Posterior vena cava (tissue), 2 donors: ENCODE data around the gene TLX3. TPM values are rescaled to one million over a fixed set of nuclear protein-coding genes. Genes with fewer than 3 reads are reported as not detected.
"Not testable (repeated sequence)": the region's sequence is repeated elsewhere in the genome, so short reads cannot be mapped to it uniquely, and the experiment has no call there.

Source experiments
- DNase-seq: peaks from one replicate; pipeline ENCODE4 v3.0.0-alpha.2; 2020; ENCODE audit warnings: low spot score
- intact Hi-C, 2 donors: fragments of 100-400 bp; cut with DNase I; formaldehyde crosslinking; loops; one replicate each; pipeline versions ENCODE4 v1.14.1 to v1.14.2; 2022 to 2023
- long read RNA-seq, 2 donors: library from polyadenylated mRNA; unstranded; transcript quantifications; one replicate each; pipeline ENCODE4 v2.0.0, GENCODE V29; 2020 to 2021
- total RNA-seq, 2 donors: library from RNA; stranded (reverse); fragmentation: NEBNext Ultra II Directional; extraction: Animal tissue kit (Norgen Biotek cat#: 25700); gene quantifications; one replicate each; pipeline ENCODE4 v1.2.1, GENCODE V29; 2021
- donor health status: DM: yes; HTN: yes; CAD: no.
- donor health status: DM: yes; HTN: yes; CAD: no.

TLX3 gene
- not detected for total RNA-seq
- long read RNA-seq, donor 1 = 0 reads
- long read RNA-seq, donor 2 = 0 reads

DNA sequence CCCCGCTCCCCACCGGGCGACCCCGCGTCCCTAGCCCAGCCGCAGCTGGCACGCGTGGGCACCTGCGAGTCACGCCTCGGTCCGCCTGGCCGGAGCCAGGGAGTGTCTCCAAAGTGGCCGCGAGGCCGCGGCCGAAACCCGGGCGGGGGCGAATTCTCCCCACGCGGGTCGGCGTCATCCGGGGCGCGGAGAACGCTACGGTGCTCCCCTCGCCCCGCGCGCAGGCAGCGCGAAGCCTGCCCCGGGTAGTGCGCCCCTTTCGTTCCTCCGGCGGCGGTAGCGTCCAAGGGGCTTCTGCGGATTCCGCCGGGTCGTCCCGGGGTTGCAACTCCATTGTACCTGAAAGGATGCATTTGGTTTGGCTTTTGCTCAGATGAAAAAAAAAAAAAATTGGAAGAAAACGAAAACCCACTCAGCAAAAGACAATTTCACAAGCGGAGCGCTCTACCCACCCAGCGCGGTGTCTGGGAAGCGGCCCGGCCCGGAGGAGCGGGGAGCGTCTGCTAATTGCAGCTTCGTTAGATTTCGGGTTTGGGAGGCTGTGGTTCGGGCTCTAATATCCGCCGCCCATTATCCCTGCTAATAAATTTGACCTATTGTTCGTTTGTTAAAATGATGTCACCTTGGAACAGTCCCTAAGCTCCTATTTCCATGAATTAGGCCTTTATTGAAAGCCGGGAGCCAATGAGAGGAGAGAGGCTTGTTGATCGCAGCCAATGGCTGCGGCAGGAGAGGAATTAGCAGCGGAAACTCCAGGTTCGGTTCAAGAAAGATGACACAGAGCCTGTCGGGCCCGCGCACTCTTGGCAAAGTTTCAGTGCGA lies at the start of gene TLX3:
Gene TLX3, plus strand, starts transcription at position 796 of the 823 bp plus-strand sequence. CDS start 118 bp downstream, outside the sequence.
- intact Hi-C loops = no loop called here
- no peak for DNase-seq

DNA sequence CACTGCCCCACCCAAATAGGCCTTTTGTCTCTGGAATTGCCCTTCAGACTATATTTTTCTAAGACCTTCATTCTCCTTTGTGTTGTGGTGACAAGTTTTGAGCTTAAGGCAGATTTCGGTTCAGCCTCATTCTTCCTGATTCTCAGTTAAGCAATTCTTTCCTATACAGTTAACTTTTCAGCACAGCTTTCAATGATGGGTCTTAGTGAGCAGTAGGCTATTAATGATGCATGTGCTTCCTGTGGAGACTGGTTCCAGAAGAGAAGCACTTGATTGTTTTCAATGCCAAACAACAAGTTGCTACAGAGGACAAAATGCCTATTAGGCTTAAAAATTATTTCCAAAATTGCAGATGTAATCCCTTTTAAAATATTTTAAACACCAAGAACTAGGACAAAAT lies 47.7 kb upstream of the TLX3 start:
- intact Hi-C loops = no loop called here
- no peak for DNase-seq

DNA sequence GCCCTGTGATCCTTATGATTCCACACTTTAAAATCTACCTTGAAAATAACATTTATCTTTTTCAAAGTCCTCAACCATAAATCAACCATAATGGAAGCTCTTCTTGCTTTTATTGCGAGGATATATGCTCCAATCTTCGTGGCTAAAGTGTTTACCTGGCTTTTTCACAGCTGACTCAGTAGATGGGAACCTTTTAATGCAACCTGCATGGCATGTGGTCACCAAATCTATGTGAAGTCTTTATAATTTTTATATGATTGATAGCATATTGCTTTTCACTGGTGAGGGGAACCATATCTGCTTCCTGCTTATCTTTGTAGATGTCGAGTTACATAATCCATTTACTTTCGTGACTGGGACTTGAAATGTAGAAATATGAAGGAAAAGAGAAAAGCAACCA lies 47.1 kb upstream of the TLX3 start:
- intact Hi-C loops = no loop called here
- no peak for DNase-seq

DNA sequence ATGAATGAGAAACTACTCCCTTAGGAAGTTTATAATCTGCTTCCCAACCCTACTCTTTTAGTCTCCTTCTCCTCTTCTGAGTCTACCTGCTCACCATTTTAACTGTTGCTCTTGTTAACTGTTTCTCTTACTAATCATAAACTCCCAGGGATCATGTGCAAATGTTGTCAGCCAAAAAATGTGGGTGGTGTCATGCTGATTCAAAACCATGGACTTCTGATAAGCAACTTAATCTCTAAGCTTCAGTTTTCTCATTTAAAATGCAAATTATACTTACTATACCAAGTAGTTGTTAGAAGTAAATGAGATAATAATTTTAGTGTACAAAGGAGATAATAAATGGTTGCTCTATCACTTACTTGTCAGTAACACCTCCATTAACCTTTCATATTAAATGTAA lies 45.9 kb upstream of the TLX3 start:
- intact Hi-C loops = no loop called here
- DNase-seq = no peak

DNA sequence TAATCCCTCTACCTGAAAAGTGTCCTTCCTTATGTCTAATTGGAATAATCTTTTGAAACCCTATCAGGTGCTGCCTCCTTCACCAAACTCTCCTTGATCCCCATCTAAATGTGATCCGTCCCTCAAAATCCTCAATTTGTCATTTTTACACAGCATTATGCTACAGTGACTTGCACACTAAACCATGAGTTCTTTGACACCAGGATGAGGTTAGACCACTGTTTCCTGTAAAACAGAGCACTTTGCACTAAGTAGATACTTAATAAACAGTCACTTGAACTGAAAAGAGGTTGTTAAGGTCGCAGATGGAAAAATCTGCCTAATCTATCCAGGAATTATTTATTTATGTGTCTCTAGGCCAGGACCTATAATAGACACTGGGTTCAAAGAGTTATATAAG lies 44.2 kb upstream of the TLX3 start:
- intact Hi-C loops = no loop called here
- no peak for DNase-seq

DNA sequence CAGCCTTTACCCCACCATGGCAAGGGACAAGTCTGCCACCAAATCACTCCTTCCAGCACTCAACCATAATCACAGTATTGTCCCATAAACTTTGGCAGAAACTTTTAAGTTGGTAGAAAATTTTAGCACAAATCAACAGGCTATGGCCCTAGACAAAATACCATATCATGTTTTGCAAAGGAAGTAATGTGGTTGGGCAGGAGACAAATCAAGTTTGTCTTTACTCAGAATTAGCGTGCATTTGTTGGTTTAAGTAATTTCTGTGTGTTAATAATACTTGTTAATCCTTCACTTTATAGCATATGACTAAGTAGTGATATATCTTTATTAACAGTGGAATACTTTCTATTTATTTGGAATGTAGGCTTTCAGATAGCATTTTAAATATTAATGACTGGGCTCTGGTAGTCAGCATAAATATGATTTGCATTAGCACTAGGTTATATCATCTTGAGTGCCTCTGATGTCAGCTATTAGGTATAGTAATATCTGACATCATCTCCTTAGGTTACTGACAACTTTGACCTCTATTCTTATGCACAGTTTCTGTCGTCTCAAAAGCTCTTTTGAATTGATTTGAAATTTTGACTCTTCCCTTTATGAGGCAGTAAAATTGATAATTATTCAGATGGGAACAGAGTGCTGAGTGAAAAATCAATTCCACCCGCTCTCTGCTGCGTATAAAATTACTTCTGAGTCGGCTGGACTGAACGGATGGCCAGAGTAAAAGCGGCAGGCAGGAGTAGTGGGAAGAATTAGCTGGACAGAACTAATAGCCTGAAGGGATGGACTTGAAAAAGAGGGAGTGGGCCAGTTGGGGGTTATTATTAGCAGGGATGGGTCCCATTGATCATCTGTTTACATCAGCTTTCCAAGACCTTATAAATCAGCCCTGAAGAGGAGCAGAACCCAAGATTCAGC lies 40.1 kb upstream of the TLX3 start:
- intact Hi-C loops = no loop called here
- no peak for DNase-seq

DNA sequence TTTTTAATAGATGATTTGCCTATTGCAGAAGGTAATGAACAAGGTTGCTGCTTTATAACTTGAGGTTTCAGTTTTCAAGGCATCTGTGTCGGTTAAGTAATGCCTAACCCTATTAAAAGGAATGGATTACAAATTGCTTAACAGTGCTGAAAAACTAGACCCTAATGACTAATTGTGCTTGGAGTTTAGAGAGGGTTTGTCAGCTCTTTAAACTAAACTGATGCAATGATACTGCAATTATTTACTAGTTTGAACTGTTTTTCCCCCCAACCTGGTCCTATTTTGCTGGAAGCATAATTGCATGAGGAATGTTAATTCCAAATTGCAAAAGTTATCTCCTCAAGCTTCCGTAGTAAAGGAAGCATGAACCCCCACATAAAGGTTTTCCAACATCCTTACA lies 39.3 kb upstream of the TLX3 start:
- intact Hi-C loops = no loop called here

GRCh38 chr5:171270136-171270535 lies 38.9 kb upstream of the TLX3 start:
- DNase-seq = no peak
- intact Hi-C loops = no loop called here

More for the DNA sequence above, 39.3 kb upstream of the TLX3 start:
- DNase-seq = no peak

GRCh38 chr5:171271798-171272197 lies 37.2 kb upstream of the TLX3 start:
- no peak for DNase-seq
- intact Hi-C loops = no loop called here

DNA sequence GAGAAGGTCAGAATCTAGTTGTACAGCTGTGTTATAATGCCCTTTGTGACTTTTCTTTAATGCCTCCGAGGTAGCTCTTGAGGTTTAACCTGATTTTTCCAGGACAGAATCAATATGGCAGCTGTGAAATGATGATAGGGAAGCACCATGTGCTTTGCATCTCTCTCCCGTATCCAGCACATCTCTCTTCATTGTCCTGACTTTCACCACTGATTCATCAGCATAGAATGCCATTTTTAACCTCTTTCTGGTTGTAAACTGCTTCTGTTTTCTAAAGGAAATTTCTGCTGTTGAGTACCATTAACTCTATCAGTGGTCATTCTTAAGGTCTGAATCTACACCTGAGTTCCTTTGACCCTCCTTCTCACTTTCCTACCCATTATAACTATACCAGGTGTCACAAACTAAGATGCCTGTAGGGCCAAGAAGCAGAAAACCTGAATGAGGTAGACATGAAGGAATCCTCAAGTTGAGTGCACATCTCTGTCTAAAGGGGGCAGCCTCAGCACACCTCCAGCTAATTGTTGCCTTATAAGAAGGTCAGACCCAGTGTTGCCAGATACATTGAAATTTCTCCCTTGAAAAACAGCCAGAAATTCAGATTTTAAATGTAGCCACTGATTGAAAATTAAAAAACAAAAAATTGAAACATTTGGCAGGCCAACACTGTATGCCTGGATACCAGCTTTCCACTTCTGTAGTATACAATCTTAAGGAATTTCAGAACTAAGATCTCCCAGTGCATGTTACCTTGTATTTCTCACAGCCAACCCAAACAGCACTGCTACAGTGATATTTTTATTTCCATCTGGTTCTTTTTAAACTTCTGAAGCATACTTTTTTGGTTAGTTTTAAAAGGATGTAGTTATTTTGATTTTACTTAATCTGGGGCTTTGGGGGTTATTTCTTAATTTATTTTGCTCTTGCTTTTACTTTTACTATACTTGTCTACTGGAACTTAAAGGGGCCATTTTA lies 35.8 kb upstream of the TLX3 start:
- intact Hi-C loops = no loop called here
- DNase-seq = no peak

DNA sequence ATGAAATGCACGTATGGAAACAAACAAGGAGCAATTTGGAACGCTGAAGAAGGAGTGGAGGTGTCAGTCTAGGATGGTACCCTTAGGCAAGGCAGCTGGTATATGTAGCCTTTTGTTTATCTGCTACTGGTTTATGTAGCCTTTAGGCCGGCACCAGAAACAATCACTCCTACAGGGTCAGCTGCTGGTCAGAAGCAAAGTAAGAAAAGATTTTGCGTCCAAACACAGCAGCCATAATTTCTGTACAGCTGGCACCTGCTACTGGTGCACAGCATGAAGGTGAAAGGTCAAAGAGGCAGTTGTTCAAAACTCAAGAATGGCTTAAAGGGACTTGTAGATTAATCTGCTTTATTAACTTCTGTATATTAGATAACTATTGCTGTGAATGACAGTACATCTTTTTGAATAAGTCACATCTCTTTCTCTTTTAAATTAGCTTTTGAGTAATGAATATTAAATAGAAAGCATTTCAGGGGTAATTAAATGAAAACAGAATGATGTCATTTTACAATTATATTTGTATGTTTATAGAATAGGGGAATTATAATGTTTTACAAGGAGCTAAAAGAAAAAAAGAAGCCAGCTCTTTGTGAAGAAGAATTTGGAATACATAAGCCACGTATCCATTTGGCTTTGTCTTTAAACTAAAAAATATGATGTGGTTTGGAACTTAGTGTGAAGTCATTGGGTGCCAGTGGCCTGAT lies 33.1 kb upstream of the TLX3 start:
- DNase-seq = no peak
- intact Hi-C loops = no loop called here

DNA sequence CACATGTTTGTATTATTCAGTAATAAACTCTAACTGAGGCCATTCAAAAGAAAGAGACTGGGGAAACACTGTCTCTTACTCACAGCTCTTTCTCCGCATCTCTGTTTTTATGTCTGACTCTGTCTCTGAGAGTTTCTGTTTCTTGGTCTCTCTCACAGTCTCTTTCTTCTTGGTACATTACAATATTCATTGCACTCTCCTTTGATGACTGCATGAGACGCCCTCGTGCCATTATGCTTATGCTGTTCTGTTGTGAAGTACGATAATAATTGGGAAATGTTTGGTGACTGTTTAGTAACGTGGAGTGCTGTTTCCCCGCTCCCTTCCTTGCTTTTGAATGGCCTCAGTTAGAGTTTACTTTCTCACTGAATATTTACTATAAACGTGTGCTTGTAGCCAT lies 25.3 kb upstream of the TLX3 start:
- no peak for DNase-seq

DNA sequence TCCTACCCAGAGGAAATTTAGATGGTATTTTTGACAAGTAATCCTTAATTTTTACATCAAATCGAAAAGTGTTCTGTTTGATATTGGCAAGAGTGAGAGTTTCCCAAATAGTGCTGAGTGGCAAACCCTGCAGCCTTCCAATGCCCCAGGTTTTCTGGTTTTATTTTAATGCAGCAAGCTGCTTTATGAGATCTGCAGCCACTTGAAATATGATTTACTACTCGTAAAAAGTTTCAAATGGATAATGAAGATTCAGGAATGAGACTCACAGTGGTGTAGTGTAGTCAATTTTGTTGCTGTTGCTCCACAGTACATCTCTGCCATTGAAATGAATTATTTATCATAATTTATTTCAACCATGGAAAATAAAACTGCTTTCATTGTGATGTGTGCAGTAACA lies 23.6 kb upstream of the TLX3 start:
- DNase-seq = no peak
- intact Hi-C loops = no loop called here

More for the DNA sequence above, 25.3 kb upstream of the TLX3 start:
- intact Hi-C loops = loop anchor here in 1 of 2 donors (2.0 kb wide), 1 partner anchor 67 kb away; no protein-coding TSS in a partner anchor

GRCh38 chr5:171288066-171288465 lies 21.0 kb upstream of the TLX3 start:
- DNase-seq = no peak
- intact Hi-C loops = no loop called here

- intact Hi-C loops = no loop called here
- no peak for DNase-seq
These were observed 17.7 kb upstream of the TLX3 start for GRCh38 chr5:171291371-171291770.

DNA sequence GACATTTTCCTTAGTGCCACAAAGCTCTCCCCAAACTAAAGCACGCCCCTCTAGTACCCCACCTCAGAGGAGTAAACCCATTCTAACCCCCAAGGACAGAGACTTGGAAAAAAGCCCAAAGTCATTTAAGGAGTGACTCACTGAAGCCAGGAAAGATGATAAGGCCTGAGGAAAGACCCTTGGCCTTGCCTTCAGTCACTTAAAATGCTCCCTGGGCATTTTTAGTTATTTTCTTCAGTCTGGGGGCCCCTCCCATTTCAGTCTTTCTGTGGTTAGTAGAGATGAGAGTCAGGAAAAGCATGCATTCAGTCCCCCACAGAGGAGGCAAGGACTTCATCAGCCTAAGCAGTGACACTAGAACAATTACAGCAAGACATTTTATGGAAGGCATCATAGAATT lies 13.7 kb upstream of the TLX3 start:
- intact Hi-C loops = no loop called here
- DNase-seq = no peak

DNA sequence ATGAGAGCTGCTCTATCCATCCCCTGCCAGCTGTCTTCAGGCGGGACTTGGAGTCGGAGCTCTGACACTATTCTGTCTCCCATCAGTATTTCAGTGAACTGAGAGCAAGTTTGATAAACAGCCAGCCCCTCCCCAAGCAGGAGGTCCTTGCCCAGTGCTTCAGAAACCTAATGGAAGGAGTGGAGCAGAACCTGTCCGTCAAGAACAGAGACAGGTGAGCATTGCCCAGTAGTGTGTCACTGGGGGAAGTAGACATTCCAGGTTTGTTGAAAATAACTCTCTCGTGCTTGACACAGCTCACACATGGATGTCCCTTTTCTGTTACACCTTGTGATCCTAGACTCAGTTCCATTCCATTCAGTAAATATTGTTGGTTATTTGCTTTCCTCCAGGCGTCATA lies 13.2 kb upstream of the TLX3 start:
- intact Hi-C loops = no loop called here
- no peak for DNase-seq

GRCh38 chr5:171297941-171298340 lies 11.1 kb upstream of the TLX3 start:
- DNase-seq, intact Hi-C loops: not testable (repeated sequence)

DNA sequence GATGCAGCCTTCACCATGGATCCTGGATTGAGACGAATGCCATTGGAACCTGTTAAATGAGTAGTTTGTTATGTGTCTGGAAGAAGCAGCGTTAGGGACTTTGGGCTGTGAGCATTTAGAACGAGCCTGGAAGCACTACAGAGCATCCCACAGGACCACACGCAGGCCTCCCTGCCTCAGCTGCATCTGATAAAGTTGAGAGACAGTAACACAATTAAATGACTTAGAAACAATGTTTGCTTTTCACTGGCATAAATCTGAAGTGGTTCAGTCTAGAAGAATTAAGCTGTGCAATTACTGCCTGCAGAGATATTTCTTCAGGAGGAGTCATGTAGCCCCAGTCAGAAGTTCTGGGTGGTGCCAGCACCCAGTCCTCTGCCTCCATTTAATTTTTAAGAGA lies 9.8 kb upstream of the TLX3 start:
- intact Hi-C loops = no loop called here
- no peak for DNase-seq
